Eye (tissue), 1 donor: Measurements from ENCODE around the gene ADAMTS1.

ENCODE experiments used
- DNase-seq: peaks from one replicate; pipeline ENCODE4 v3.0.0-alpha.2; 2015

The ADAMTS1 gene

DNA sequence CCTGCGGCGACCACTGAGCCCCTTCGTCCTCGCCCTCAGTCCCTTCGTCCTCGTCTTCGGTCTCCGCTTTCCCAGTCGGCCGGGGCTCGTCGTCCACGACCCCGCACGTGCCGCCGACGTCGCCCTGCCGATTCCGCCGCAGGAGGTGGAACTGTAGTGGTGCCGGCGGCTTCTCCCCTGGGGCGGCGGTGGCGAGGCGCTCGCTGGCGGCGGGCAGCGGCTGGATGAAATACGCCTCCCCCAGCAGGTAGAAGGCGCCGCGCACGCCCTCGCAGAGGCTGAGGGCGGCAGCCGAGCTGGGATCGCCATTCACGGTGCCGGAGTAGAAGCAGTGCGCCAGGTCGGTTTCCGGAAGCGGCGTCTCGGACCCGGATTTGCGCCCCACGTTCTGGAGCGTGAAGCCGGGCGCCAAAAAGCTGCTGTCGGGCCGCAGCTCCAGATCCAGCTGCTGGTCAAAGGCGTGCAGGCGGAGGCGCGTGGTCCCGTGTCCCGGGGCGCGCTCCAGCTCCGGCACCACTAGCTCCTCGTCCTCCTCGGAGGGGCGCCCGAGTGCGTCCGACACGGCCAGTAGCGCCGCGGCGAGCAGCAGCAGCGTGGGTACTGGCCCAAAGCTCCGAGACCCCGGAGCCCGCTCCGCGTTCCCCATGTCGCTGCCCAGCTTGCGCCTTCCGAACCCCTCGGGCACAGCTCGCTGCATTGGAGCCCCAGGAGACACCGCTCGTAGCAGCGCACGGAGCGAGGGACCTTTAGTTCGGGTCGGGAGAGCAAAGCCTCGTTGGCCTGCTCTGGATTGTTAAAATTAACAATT lies 747 bp downstream of the ADAMTS1 start:
- peak; percentile 85 for DNase-seq

- peak; percentile 80 for DNase-seq
Observed at GRCh38 chr21:26843933-26844257, 1.3 kb downstream of the ADAMTS1 start.

DNA sequence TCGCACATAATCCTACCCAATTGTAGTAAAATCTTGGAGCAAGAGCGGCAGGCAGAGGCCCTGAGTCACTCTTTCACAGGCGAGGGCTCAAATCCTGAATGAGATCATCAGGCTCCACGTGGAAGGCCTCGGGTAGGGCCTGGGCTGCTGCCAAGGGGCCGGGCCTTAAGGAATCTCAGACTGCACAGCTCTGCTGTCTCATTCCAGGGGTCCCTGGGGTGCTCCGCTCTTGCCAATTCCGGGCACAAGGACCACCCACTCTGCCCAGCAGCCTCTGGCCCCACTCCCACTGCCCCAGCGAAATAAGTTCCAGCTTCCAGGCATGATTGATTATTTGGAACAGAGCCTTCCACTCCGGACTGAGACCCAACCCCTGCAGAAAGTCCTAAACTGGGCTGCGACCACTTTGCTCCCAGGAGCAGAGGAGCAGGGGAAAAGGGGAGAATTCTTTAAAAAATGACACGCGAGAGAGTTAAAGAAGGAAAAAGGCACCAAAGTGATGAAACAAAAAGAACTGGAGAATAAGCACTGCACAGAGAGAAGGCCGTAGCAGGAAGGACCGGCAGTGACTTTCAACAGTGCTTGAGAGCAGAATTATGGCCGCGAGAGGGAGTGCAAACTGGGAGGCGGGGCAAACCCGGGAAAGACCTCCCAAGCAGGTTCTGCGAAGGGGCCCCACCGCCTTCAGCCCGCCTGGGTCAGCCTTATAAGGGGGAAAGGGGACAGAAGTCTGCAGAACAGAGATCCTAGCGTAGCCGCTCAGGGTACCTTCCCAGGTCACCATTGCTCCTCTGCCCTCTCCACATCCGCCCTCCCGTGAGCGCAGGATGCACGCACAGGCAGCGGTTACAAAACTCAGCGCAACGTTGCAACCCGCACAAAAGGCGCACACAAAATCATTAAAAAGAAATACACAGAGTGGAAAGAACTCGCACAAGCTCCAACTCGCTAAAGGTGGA lies 2.0 kb downstream of the ADAMTS1 start:
- peak; percentile 95 for DNase-seq

DNA sequence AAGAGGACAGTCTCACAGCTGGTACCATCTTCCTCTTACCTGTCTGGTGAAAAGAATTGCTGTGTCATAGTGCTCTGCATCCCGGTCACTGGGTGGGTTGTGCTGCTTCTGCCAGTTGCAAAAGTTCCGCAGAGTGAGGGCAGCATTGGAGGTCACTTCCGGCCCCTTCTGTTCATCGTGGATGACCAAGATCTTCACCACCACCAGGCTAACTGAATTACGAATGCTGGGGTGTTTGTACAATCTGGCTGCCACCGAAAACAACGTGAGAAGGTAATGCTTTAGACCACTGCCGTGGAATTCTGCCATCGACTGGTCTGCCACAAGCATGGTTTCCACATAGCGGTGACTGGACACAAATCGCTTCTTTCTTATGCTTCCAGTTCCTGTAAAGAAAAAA lies 2.9 kb downstream of the ADAMTS1 start:
- DNase-seq = no peak

DNA sequence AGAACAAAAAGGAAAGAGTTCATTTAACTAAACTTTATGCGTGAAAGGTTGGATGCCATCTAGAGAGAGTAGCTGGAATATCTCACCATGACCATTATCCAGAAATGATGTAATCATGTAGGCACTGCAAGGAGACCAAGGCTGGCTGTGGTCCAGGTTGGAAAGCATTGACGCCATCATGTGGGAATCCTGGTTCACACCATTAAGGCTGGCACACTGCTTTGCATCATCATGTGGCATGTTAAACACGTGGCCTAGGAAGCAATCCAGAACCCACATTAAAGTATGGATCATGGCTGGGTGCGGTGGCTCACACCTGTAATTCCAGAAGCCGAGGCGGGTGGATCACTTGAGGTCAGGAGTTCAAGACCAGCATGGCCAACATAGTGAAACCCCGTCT lies 4.3 kb downstream of the ADAMTS1 start:
- peak; percentile 72 for DNase-seq

DNA sequence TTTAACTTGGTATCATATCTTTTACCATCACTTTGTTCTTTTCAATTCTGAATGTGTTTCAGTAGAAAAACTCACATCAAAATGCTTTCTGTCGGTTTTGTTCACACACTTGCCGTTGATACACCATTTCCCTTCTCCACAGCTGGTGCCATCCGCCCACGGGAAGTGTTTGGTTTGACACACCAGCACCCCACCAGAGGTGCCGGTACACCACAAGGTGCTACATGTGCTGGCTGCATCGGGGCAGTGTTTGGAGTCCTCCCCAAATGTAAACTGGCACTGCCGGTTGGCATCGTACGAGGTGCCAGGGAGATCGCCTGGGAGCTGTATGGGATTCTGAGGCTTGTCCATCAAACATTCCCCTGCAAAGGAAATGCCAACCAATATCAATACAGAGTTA lies 5.0 kb downstream of the ADAMTS1 start:
- DNase-seq = no peak

GRCh38 chr21:26837539-26837938 lies 7.7 kb downstream of the ADAMTS1 start:
- no peak for DNase-seq

- no peak for DNase-seq
Observed at GRCh38 chr21:26836528-26836927, 8.7 kb downstream of the ADAMTS1 start.

GRCh38 chr21:26835714-26836265 lies 9.4 kb downstream of the ADAMTS1 start:
- no peak for DNase-seq

DNA sequence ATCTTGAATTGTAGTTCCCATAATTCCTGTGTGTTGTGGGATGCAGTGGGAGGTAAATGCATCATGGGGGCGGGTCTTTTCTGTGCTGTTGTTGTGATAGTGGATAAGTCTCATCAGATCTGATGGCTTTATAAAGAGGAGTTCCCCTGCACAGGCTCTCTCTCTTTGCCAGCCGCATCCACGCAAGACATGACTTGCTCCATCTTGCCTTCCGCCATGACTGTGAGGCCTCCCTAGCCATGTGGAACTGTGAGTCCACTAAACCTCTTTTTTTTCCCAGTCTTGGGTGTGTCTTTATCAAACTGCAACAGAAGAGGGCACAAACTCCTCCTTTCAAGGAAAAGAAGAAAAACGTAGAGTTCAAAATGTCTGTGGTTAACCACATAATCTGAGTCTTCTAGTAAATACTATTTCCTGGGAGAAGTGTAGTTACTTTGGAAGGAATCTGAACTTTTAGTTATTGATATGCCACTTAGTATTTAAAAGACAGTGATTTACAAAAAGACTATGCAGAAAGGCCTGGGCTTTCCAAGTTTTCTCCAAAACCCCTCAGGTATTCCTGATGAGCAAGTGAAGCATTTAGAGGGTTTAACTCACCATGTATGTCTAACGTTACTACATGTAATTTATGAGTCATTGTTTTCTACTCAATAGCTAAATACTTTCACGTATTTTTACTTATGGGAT lies 10.0 kb downstream of the ADAMTS1 start:
- DNase-seq = no peak

DNA sequence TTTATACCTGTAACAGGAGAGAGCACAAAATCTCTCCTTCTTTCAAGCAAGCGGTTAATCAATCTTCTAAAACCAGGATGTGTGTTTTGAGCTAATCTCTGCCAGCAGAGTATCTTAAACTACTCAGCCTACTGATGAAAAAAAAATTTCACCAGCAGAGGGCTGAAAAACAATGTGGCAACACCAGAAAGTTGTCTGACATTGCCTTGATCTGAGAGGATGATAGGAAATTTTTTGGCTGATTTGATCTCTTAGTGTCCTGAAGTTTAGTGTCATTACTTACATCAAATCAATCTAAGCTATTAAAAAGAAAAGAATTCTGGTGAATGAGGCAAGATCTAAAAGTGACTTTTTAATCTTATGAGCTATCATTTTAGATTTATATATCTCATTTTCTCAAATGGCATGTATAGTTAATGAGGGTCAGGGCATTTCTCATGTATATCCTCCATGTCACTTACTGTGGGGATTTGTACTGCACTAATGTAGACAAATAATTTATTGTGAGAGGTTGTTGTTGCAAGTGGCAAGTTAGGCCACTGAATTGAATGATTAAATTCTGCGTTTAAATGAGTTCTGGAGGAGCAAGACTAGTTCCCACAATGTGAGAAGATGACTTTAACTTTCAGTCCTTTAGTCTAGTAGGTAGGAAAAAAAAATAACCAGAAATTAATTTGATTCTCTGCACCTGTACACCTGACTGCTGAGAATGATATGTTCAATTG lies 10.9 kb downstream of the ADAMTS1 start:
- DNase-seq = no peak

GRCh38 chr21:26833460-26833939 lies 11.7 kb downstream of the ADAMTS1 start:
- DNase-seq = no peak

GRCh38 chr21:26833011-26833410 lies 12.2 kb downstream of the ADAMTS1 start:
- DNase-seq = no peak

DNA sequence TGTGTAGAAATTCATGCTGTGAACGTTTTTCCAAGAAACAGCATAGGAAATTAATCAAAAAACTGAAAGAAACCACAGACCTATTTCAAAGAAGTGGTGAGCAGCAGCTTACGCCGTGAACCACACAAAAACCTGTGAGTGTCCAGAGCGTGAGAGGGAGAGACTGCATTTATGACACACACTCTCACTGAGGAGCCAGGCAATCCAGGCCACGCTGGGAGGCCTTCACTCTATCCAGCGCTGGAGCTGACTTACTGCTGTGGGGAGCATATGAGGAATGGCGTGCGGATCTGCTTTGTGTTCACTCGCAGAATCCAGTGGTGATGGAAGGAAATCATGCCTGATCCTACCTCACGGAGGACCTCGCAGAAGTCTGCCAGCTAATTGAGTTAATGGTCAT lies 12.7 kb downstream of the ADAMTS1 start:
- no peak for DNase-seq

GRCh38 chr21:26826801-26827200 lies 18.4 kb downstream of the ADAMTS1 start:
- no peak for DNase-seq

GRCh38 chr21:26820509-26820908 lies 24.7 kb downstream of the ADAMTS1 start:
- no peak for DNase-seq

DNA sequence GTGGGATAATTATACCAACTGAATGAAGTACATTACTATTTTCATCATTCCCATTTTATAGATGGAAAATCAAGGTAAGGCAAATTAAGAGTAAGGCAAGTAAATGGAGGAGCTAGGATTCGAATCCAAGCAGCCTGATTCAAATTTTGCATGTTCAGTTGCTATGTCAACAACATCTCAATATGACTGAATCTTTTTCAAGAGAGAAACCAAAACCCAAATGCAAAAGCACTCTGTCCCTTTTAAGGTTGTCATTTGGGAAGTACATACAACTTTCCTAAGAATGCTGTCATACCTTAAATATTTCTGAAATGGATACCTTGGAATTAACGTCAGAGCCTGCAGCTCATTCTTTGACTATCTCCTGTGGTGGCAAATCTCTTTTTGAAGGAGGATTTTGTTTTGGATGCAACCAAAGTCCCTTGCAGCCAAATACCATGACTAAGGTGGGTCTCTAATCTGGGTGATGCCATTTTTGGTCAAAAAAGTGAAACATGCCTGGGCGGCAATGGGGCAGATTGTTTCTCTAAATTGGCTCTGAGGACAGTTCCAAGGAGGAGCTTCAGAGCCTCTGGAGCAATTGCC lies 25.4 kb downstream of the ADAMTS1 start:
- DNase-seq = no peak

DNA sequence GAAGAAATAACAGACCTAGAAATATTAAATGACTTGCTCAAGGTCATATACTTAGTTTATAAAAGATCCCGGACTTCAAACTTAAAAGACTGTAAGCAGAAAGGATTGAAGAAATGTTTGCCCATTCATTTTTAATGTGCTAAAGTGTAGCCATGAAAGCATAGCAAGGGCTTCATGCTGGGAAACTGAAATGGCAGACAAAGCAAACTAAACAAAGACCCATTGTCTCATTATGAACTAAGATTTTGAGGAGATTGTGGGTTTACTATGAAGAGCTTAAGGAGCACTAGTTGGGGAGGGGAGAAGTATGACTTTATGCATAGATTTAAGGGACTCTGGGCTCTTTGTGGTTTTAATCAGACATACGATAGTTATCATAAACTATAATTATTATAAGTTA lies 26.3 kb downstream of the ADAMTS1 start:
- DNase-seq = peak; percentile 81

DNA sequence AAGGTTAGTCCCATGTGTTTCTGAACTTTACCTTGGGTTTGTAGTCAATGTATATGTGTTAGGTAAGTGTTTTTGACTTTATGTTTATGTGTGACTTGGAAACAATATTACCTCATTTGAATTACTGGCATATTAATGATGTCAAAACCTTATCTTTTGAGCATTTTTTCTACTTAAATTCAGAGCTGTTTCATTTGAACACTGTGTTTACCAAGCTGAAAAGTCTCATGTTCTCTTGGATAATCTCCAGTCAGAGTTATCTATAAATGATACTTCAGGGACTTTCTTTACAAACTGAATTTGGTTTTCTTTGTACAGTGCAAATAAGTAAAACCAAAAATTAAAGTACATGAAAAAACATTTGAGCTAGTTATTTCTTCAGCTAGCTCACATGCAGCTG lies 30.0 kb downstream of the ADAMTS1 start:
- no peak for DNase-seq

DNA sequence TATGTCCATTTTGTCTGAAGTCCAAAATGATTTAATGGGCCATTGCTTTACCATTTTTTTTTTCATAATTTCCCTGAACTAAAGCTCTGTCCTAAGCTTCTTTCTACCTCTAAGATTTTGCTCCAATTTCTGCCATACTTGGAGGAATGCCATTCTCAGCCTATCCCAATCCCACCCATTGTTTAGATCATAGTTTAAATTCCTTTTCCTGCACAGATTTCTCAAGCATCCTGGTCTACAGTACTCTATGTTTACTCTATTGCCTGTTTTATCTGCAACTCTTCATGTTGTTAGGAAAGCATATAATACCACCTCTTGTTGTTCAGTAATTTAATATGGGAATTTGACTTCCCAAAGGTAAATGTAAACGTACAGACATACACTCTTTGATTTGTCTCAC lies 30.8 kb downstream of the ADAMTS1 start:
- DNase-seq = no peak

- DNase-seq = no peak
Observed at GRCh38 chr21:26813426-26813998, 31.7 kb downstream of the ADAMTS1 start.

- no peak for DNase-seq
Observed at GRCh38 chr21:26812173-26812572, 33.0 kb downstream of the ADAMTS1 start.
